ENCODE results near the gene MILR1. TPM values are rescaled to one million over a fixed set of nuclear protein-coding genes. Genes with fewer than 3 reads are reported as not detected.

Gene MILR1
- total and polyA plus RNA-seq, 8 donors = 2.6 to 34.4 (median 4.7) TPM

DNA sequence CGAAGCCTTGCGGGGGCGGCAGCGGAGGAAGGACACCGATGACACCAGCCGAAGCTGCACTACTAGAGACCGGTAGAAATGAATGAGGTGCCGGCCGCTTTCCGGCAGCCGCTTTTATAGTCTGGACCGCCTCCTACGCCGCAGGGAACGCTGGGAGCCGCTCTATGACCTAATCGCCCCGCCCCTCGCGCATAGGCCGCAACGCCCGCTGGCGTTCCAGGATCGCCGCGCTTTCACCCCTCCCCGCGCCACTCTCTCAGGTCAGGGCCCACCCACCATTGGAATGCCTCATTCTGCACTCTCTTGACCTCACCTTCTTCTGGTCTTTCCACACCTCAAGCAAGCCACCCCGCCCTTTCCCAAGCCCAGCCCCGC is 57.3 kb downstream of the MILR1 start, which contains the start of gene DDX5:
Gene DDX5, minus strand, starts transcription at position 89 of the 375 bp plus-strand sequence. CDS start 170 bp downstream, outside the sequence.
- Histone ChIP-seq H3K4me1 (peaks cover 16 to 58% of the 10 kb centered on the region in 2 donors), H3K4me3 (peak within 1 kb of the TSS; percentile 95 to 98), H3K27ac (peak within 1 kb of the TSS; percentile 99), H3K27me3 (no peaks in the 10 kb centered on the region), H3K9me3 (no peaks in the 10 kb centered on the region), H3K36me3 (peaks cover 25 to 51% of the 10 kb centered on the region in 2 donors)
- TF ChIP-seq, protein P1, sequence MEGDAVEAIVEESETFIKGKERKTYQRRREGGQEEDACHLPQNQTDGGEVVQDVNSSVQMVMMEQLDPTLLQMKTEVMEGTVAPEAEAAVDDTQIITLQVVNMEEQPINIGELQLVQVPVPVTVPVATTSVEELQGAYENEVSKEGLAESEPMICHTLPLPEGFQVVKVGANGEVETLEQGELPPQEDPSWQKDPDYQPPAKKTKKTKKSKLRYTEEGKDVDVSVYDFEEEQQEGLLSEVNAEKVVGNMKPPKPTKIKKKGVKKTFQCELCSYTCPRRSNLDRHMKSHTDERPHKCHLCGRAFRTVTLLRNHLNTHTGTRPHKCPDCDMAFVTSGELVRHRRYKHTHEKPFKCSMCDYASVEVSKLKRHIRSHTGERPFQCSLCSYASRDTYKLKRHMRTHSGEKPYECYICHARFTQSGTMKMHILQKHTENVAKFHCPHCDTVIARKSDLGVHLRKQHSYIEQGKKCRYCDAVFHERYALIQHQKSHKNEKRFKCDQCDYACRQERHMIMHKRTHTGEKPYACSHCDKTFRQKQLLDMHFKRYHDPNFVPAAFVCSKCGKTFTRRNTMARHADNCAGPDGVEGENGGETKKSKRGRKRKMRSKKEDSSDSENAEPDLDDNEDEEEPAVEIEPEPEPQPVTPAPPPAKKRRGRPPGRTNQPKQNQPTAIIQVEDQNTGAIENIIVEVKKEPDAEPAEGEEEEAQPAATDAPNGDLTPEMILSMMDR (IDR thresholded peaks at IDR 0.05) = no peak
- peak; percentile 98 for DNase-seq
- intact Hi-C loops (cut with DNase I) = no loop called here
- ATAC-seq = peak; percentile 84

DNA sequence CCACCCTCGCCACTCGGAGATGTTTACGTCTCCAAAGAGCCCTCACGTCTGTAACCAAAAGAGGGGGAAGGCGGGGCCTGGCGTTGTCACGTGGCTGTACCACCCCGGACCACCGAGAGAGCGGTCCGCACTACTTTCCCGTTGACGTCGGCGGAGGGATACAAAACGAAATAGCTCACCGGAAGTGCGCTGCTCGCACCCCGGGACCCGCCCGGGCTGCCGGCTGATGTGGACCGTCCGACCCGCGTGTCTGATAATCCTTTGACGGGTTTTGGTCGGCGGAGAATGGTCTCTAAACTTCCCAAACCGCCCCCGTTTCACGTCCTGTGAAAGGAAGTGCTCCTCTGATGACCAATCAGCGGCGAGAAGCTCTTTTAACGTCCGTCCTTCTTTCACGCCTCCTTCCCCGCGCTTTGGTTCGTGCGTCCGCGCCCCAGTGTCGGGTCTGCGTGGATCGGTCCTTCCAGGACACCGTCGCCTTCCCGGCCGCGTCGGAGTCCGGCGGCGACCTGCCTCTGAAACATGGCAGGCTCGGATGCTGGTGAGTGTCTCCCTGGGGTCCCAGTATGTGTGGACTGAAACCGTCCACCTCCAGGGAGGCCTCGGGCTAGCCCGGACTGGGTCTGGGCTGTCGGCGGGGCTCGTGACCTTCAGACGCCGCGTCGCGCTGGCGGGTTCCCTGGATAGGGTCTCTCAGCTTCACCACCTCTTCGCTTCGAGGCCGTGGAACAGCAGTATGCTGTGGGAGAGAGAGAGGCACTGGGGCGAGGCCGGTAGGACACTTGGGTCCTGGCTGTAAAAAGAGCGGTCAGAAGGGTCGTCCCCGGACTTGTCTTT is 57.9 kb downstream of the MILR1 start, which contains the start of gene CEP95:
Gene CEP95, plus strand, starts transcription at position 402 of the 837 bp plus-strand sequence. Its CDS starts 121 bp downstream, at position 523.
- intact Hi-C loops (cut with DNase I) = no loop called here
- Histone ChIP-seq H3K27ac (peak within 1 kb of the TSS; percentile 99), H3K4me1 (peaks cover 16 to 52% of the 10 kb centered on the region in 2 donors), H3K36me3 (peaks cover 19 to 51% of the 10 kb centered on the region in 2 donors), H3K27me3 (no peaks in the 10 kb centered on the region), H3K4me3 (peak within 1 kb of the TSS; percentile 95 to 98), H3K9me3 (no peaks in the 10 kb centered on the region)
- ATAC-seq (peak; percentile 78), DNase-seq (peak; percentile 94 to 99 (median 98))
- TF ChIP-seq, protein P1 (IDR thresholded peaks at IDR 0.05) = no peak

DNA sequence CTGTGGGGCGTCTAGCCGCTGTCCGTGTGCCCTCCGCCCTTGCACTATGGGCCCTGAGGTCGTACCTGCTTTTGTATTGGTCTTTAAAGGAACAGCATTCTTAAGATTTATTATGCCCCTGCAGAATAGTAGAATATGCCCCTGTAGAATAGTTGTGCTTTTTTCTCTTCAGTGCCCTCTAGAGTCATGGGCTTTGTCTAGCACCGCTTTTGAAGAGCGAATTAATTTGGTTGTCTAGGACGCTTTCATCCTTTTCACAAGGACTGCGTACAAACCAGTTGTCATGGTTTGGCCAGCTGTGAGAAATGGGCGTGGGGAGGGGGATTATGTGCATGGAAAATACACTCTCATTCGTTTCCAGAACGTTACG is 58.5 kb downstream of the MILR1 start:
- peaks cover 13 to 51% of the 10 kb centered on the region in 2 donors for H3K36me3 ChIP-seq

GRCh38 chr17:64508683-64509082 is 59.8 kb downstream of the MILR1 start:
- Histone ChIP-seq H3K27ac (no peak overlapping the region), H3K4me1 (peaks cover 9 to 33% of the 10 kb centered on the region in 2 donors), H3K27me3 (no peaks in the 10 kb centered on the region), H3K36me3 (peaks cover 4 to 49% of the 10 kb centered on the region in 2 donors), H3K4me3 (no peak overlapping the region), H3K9me3 (no peaks in the 10 kb centered on the region)
- intact Hi-C loops (cut with DNase I) = no loop called here
- DNase-seq (no peak), ATAC-seq (no peak)
- TF ChIP-seq, protein P1 (IDR thresholded peaks at IDR 0.05) = no peak

More for the DNA sequence above, 58.5 kb downstream of the MILR1 start:
- peak overlapping the region; percentile 99 for H3K27ac ChIP-seq
- ATAC-seq (peak; percentile 43), DNase-seq (peak in 2 of 4 donors; percentile 72 to 81)
- no peaks in the 10 kb centered on the region for H3K27me3 ChIP-seq
- intact Hi-C loops (cut with DNase I) = no loop called here
- peak overlapping the region; percentile 95 to 98 for H3K4me3 ChIP-seq
- no peaks in the 10 kb centered on the region for H3K9me3 ChIP-seq
- TF ChIP-seq, protein P1 (IDR thresholded peaks at IDR 0.05) = peak in 1 of 2 donors; percentile 35
- peaks cover 16 to 46% of the 10 kb centered on the region in 2 donors for H3K4me1 ChIP-seq

GRCh38 chr17:64509179-64509578 is 60.3 kb downstream of the MILR1 start:
- TF ChIP-seq, protein P1 (IDR thresholded peaks at IDR 0.05) = no peak
- intact Hi-C loops (cut with DNase I) = no loop called here
- H3K36me3 ChIP-seq = peaks cover 0 to 48% of the 10 kb centered on the region in 2 donors

More at GRCh38 chr17:64509179-64509578, 60.3 kb downstream of the MILR1 start:
- Histone ChIP-seq H3K4me1 (peaks cover 4 to 28% of the 10 kb centered on the region in 2 donors), H3K4me3 (no peak overlapping the region), H3K27ac (no peak overlapping the region), H3K27me3 (no peaks in the 10 kb centered on the region), H3K9me3 (no peaks in the 10 kb centered on the region)
- DNase-seq = no peak
- no peak for ATAC-seq
